ENCODE measurements around the gene PTPRH.

PTPRH gene

DNA sequence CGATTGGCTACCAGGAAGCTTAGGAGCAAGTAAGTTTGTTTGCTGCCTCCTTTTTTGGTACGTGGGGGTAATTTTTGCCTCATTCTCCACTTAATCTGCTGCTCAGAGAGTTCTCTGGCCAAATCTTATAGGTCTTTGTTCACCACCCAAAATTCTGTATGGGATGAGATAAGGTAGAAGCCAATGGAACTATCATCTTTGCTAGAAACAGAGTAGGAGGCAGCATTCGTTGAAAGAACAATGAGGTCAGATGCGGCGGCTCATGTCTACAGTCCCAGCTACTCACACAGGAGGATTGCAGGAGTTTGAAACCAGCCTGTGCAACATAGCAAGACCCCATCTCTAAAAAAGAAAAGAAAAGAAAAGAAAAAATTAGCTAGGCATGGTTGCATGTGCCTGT is 37.9 kb downstream of the PTPRH start:
- no peak for DNase-seq (ENCODE audit: low read depth)
- H3K4me3 ChIP-seq (ENCODE audit: low read length): no peak overlapping the region
- TF ChIP-seq, protein P1, sequence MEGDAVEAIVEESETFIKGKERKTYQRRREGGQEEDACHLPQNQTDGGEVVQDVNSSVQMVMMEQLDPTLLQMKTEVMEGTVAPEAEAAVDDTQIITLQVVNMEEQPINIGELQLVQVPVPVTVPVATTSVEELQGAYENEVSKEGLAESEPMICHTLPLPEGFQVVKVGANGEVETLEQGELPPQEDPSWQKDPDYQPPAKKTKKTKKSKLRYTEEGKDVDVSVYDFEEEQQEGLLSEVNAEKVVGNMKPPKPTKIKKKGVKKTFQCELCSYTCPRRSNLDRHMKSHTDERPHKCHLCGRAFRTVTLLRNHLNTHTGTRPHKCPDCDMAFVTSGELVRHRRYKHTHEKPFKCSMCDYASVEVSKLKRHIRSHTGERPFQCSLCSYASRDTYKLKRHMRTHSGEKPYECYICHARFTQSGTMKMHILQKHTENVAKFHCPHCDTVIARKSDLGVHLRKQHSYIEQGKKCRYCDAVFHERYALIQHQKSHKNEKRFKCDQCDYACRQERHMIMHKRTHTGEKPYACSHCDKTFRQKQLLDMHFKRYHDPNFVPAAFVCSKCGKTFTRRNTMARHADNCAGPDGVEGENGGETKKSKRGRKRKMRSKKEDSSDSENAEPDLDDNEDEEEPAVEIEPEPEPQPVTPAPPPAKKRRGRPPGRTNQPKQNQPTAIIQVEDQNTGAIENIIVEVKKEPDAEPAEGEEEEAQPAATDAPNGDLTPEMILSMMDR (conservative IDR thresholded peaks at IDR 0.05; ENCODE audit: low read length): no peak

DNA sequence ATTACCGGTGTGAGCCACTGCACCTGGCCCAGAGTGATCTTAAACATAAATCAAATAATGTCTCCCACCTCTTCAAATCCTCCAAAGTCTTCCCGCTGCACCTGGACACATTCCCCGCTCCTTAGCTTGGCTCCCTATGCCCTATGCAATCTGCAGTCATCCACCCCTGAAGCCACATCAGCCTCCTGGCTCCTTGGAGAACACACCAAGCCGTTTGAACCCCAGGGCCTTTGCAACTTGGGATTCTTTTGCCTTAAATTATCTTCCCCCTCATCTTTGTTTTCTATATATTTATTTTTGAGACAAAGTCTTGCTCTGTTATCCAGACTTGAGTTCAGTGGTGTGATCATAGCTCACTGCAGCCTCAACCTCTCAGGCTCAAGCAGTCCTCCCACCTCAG is 40.2 kb downstream of the PTPRH start:
- TF ChIP-seq, protein P1 (conservative IDR thresholded peaks at IDR 0.05; ENCODE audit: low read length): no peak

DNA sequence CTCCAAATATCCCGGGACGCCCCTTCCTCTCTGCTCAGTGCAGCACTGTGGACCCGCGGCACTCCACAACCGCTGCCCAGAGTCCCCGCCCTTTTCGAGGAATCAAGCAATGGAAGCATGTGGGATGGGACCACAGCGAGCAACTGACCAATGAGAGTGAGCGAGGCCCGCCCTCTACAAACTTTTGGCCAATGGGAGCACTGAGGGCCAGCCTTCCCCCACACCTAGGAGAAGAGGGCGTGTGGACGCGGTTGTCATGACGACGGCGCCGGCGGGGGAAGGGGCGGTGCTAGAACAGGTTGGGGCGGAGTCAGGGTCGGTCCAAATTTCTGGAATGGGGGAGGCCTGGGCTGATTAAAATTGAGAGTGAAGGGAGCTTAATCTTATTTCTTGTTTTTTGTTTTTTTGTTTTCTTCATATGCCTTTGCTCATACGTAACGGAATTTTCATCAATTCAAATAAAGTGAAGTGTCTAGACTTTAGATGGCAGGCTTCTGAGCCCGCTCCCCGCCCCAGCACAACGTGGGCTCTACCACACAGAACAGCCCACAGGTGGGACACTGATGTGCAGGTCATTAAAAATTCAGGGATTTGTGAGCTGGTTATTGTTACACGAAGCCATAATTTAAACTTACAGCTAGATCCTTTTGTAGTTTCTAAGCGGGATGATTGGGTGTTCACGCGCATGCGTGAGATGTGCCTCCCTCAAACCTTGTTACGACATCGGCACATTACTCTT is 42.6 kb downstream of the PTPRH start, which contains the start of gene DNAAF3:
Gene DNAAF3, minus strand, starts transcription at position 84 of the 739 bp plus-strand sequence. CDS start 200 bp downstream, outside the sequence.
- peak; percentile 96 for DNase-seq (ENCODE audit: low read depth)
- peak within 1 kb of the TSS; percentile 68 for H3K4me3 ChIP-seq (ENCODE audit: low read length)
- TF ChIP-seq, protein P1 (conservative IDR thresholded peaks at IDR 0.05; ENCODE audit: low read length): no peak

More for the DNA sequence above, 40.2 kb downstream of the PTPRH start:
- H3K4me3 ChIP-seq (ENCODE audit: low read length): no peak overlapping the region
- DNase-seq (ENCODE audit: low read depth): no peak

DNA sequence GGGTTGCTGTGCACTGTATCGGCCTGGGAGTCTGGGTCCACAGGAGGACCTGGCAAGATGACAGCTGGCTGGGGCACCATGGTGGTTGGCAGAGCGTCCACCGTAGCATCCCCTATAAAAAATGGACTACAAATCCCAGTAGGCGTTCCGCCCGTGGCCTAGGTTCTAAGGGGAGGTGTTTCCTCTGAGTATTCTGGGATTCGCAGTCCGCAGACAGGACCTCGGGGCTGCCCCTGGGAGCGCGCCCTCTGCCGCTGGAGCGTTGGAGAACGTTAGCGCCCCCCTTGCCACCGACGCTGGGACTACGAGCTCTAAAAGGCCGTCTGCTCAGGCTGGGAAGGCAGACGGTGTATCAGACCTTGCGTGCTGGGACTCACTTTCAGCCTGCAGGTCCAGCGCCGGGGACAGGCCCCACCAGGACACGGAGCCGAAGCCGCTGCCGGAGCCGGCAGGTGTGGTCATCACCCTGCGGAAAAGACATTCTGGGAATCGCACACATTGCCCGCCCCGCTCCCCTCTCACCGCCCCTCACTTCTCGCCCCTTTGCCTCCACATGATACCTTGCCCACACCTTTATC is 43.3 kb downstream of the PTPRH start:
- peak; percentile 74 for DNase-seq (ENCODE audit: low read depth)
- TF ChIP-seq, protein P1 (conservative IDR thresholded peaks at IDR 0.05; ENCODE audit: low read length): peak; percentile 56

DNA sequence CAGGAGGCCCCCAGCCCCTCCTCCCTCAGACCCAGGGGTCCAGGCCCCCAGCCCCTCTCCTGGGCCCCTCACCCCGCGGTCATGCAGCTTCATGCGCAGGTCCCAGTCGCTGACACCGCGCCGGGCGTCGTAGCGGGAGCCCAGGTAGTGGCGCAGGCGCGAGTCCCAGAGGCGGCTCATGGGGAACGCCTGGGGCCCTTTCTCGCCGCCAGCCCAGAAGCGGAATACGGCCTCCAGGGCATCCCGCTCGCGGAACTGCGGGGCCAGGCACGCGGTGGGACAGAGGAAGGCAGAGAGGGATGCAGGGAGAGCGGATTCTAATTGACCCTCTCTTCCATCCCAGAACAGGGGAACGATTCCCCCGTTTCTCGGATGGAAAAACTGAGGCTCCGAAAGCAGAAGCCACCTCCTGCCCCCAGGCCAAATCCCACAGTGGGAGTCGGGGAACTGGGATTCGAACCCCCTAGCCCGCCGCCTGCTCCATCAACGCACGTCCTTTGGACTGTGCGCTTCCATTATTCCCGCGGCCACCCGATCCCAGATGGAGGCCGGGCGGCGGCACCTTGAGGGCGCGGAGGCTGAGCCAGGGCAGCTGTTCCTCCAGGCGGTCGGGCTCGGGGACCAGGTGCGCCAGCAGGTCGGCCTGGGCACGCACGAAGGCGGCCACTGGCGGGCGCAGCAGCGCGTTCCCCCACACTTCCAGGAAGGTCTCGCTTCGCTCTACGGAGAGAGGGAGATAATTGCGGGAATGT is 47.6 kb downstream of the PTPRH start:
- no peak overlapping the region for H3K4me3 ChIP-seq (ENCODE audit: low read length)
- TF ChIP-seq, protein P1 (conservative IDR thresholded peaks at IDR 0.05; ENCODE audit: low read length): no peak
- DNase-seq (ENCODE audit: low read depth): no peak

More for the DNA sequence above, 43.3 kb downstream of the PTPRH start:
- peak overlapping the region; percentile 68 for H3K4me3 ChIP-seq (ENCODE audit: low read length)

DNA sequence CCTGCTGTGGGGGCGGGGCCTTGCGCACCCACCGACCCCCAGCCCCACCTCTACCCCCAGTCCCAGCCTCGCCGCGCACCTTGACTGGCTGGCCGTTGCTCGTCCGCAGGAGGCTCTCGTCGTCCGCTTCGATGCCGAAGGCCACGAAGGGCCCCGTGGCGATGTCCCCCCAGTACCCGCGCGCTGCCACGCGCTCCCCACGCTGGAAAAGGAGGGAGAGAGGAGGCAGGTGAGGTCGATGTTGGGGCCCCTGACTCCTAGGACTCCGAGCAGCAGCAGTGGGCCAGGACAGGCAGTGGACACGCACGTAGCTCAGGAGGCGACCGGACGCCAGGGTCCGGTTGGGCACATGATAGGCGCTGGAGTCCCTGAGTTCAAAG is 48.3 kb downstream of the PTPRH start:
- no peak for DNase-seq (ENCODE audit: low read depth)
- H3K4me3 ChIP-seq (ENCODE audit: low read length): no peak overlapping the region
- TF ChIP-seq, protein P1 (conservative IDR thresholded peaks at IDR 0.05; ENCODE audit: low read length): no peak

All from AG10803 (cell line).